C1 segment of cervical spinal cord (tissue), 14 donors: ENCODE measurements around the gene NCF2.
A peak's percentile ranks its signal among the peaks of the same experiment; 100 is the strongest.

Experiments
- DNase-seq, 14 donors: peaks; one replicate each; lab custom pipeline; 2025; lab: John Stamatoyannopoulos, UW

NCF2 gene

DNA sequence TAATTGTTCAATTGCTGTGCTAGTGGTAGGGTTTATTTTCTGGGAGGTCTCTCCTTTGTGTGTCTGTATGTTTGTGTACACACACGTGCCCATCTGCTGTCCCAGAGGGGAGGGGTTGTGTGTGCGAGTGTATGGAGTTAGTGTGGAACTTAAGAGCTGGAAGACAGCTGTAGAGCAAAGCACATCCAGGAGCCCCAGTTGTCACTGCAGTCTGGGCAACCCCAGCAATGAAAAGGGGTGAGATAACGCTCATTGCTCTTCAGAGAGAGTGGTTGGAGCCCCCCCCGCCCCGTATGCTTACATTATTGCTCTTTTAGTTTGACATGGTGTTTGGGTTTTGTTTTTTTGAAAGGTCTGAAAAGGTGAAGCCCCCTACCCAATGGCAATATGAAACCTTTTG is 36.9 kb downstream of the NCF2 start:
- DNase-seq = no peak

DNA sequence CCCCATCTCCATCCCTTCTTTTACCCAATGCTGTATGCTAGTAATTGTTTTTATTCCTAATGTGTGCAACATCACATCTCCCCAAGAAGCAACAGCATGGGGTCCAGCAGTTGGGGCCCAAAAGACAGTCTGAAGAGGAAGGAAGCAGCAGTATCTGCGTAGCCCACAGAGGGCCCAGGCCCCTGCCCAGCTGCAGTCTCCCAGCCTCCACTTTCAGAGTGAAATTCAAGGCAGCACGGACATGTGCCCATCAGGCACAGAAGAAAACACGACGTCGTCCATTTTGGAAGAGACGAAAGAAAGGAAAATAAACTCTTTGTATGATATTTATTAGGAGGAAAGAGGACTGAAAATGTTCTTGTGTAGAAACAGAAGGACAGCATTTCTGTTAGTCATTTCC is 37.4 kb downstream of the NCF2 start:
- no peak for DNase-seq

DNA sequence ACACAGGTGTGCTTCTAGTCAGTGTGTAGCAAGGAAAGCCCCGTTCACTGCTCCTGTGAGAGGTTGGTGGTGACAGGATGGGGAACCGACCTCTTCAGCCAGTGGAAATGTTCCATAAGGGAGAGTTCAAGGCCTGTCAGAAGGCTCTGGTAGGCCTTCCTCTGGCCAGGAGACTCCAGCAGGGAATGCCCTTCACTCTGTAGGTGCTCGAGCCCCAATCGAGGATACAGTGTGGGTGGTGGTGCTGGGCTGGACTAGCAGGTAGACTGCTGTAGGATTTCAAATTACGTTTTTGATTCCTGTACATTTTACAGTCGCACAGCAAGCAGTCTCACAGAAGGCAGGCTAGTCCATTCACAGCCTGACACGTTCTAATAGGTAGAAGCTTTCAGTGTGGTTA is 37.8 kb downstream of the NCF2 start:
- no peak for DNase-seq

DNA sequence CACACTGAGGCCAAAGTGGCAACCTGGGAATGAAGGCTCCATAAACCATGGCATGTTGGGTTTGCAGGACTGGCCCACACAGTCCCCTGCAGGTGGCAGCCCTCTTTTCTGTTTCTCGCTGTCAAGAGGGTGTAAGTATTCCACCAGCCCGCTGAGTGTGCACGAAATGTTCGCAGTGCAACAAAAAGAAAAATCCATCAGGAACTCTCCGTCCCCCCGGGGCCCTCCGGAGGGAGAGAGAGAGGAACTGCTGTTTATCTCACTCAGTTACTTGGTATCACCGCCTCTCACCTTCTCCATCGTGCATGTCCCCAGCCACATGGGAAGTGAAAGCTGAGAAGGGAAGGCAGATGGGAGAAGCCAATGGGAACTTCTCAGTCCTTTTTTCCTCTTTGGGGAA is 38.3 kb downstream of the NCF2 start:
- DNase-seq = no peak

DNA sequence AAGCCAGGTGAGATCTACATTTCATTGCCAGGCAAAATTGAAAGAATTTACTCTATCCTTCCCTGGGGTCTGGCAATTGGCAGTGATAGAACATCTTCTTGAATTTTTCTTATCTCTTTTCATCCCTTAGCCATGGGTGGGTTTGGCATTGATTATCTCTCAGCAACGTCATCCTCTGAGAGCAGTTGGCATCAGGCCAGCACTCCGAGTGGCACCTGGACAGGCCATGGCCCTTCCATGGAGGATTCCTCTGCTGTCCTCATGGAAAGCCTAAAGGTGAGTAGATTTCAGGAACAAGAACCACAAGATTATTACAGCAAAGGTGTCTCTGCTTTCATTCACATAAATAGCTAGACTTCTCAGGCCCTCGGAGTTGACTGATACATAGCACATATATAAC is 39.3 kb downstream of the NCF2 start:
- no peak for DNase-seq

DNA sequence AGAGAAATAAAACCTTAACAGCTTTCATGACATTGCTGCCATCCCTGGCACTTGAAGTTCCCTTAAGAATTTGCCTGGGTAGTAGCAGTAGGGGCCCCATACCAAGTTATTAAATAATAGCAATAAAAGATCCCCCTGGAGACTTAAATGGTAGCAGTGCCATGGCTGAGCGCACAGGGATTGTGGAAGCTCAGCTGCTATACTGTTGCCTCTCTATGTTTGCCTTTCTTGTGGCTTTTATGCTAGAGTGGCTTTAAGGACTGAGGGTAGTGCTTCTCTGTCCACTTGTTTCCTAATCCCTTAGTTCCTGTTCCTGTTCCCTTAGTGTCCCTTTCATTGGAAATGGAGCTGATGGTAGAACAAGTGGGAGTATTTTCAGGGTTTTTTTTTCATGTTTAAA is 42.1 kb downstream of the NCF2 start:
- no peak for DNase-seq

DNA sequence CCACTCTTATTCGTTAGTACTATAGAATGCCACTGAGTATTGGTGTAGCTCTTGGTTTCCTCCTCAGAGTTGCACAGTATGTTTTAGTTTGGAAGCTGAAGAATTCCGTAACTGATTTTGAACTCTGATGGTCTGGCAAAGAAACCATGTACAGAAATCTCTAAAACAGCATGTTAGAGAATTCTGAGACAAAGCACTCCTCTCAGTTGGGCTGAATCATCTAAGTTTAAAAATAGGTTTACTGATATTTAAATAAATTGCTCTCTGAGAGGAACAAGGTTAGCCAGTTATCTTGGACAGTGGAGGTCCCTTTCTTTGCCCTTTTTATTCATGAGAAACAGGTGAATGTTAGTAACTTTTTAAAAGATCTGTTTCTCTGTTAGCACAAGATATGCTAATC is 43.8 kb downstream of the NCF2 start:
- DNase-seq = no peak

DNA sequence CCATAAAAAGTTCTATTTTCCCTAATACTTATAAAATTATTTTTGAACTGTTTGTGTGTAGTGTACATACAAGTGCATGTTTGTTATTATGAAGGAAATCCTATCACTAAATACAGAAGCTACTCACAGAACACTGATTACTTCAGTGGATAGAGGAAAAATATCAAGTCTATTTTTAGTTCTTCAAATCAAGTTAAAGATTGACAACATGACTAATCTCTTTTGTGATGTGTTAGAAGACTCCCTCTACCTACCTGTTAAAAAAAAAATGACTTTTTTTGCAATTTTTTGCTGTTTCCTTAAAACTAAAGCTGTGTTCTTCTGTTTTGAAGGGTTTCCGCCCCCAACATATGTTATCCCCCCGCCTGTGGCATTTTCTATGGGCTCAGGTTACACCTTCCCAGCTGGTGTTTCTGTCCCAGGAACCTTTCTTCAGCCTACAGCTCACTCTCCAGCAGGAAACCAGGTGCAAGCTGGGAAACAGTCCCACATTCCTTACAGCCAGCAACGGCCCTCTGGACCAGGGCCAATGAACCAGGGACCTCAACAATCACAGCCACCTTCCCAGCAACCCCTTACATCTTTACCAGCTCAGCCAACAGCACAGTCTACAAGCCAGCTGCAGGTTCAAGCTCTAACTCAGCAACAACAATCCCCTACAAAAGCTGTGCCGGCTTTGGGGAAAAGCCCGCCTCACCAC is 45.5 kb downstream of the NCF2 start:
- no peak for DNase-seq

DNA sequence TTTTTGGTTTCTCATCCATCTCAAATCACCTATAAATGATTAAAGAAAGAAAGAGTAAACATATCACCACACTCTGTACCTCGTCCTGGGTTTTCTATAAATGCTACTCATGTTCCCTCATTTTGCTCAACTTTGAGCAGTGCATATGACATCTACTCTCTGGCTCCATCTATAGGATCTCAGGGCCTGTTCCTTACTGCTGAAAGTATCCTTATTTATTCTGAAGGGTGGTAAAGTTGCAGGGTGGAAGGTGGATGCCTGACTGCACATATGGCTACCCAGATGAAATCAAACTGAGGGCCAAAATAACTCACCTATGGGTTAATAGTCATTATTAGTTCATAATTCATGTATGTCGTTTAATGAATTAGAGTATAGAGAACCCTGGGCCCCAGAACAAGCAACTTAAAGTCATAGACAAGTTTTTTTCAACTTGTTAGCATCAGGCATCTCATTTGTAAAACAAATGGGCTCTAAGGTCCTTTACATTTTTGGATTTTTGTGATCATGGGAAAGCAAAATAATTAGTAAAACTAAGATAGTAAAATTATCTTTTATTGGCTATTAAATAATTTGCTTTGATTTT is 46.5 kb downstream of the NCF2 start:
- peak in 1 of 14 donors; percentile 35 for DNase-seq

DNA sequence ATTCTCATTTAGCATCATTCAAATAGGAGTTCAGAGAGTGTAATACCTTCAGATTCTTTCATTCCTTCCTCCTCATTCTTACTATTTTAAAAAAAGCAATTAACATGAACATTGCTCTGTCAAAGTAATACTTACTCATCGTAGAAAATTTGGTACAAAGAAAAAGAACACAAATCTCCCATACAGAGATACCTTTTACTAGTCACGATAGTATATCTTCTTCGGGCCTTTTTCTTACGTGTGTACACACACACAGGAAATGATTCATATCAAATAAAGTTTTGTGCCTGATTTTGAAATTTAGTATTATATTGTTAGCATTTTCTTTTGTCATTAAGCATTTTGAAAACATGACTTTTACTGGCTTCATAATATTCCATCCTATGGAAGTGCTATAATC is 52.9 kb downstream of the NCF2 start:
- DNase-seq = no peak

DNA sequence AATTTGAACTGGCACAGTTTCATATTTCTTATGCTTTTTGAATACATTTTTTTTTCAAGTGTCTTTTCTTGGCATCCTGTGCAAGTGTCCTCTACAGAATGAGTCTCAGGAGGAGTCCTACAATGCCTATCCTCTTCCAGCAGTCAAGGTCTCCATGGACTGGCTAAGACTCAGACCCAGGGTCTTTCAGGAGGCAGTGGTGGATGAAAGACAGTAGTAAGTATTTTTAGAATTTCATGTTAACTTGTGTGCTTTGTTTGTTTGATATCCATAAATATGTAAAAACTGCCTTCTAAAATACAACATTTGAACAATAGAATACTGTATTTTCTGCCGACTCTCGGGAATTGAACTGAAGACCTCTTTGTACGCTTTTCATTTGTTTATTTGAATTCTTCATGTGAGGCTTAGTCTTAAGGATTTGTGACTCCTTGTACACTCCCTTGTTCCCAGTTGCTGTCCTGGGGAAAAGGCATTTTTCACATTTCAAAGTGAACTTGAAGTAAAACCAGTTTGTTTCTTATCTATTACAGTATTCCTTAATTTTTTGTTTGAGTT is 56.6 kb downstream of the NCF2 start:
- no peak for DNase-seq

DNA sequence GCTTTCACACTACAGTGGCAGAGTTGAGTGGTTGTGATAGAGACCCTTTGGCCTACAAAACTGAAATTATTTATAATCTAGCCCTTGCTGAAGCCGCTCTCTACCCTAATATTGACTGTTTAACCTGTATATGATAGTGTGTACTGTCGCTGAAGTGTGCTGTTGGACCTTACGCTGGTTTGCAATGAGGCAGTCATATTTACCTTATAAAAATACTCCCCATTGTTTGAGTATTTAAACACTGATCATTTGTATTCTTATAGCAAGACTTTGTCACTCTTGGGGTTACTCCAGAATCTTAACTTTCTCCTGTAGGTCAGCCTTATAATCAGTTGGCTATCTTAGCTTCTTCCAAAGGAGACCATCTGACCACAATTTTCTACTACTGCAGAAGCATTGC is 61.7 kb downstream of the NCF2 start:
- DNase-seq = no peak

DNA sequence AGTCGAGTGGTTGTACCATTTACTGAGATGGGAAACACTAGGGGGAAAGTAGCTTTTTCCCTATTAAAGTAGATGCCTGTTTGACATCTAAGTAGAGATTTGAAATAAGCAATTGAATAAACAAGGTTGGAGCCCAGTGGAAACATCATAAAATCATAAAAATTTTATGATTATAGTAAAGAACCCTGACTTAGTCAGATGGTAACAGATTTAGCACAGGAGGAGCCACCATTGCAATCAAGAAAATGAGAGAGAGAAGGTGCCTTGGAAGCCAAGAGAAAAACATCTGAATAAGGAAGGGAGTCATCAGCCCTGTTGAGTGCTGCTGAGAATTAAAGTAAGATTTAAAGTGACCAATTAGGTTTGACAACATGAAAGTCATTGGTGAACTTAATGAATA is 68.2 kb downstream of the NCF2 start:
- DNase-seq = no peak

DNA sequence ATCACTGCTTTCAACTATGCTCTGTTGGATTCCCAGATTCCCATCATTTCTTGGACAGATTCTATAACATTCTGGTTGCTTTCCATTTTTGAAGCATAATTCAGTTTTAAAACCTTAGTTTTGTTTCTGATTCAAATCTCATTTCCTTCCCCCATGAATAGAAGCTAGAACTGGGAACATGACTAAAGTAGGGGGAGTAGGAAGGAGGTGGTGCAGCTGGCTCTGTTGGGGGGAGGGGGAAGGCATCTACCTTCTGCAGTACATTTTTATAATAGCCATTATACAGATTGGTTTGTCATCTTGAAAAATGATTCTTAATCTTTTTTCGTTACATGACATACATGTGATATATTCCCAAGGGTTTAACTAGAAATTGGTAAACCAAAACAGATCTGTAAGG is 69.9 kb downstream of the NCF2 start:
- no peak for DNase-seq

DNA sequence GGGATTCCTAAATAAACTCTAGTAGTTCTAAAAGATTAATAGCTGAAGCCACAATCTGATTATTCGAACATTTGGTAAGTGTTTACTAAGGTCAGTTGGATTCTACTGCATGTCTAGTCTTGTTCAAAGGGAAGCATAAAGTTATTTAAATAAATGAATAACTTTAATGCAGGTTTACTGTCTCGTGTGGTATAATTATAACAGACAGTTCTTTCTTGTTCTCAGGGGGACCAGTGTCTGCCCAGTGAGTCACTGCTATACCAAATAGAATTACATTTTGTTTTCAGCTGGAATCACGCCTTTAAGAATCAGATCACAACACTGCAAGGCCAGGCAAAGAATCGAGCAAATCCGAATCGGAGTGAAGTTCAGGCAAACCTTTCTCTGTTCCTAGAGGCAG is 72.9 kb downstream of the NCF2 start:
- DNase-seq = peak in 1 of 14 donors; percentile 2

DNA sequence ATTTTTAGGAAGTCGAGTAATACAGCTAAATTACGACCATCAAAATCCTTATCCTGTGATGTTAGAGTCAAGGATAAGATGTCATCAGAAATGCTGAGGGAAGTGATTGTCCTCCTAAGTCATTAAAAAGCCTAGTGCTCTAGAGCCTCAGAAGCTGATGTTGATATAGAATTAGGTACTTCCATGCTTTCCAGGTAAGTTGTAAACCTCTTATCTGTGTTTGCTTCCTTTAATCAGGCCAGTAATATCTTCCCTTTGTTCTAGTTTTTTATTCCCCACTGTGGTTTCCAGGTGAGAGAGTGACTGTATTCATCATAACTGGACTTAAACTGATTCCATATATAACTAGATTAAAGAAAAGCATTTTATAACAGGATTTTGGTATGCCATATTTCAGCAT is 73.5 kb downstream of the NCF2 start:
- no peak for DNase-seq

DNA sequence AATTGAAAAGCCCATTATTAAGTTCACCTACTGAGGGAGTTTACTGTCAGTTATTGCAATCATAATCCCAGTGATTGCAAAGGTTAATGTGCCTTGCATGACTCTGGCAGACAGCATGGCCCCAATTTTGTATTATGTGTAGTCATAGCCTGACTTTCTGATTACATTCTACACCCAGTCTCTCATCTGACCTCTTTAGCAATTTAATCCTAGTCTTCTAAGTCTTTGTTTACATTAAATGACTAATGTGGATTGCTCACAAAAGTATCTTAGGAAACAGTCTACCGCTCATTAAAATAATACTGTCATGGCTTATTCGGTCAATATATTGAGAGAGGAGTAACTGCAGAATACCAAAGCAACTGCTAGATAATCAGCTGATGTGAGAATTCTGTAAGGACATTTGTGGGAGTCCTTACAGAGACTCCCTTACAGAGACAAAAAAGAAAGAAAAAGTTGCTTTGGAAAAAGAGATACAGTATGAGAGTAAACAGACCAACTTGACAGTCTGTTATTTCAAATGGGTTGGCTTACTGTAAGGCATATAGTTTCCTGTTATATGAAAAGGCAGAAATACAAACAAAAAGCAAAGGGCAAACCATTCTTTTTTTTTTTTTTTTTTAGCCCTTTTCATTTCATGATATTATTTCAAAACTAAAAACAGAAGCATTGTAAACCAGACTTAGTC is 75.1 kb downstream of the NCF2 start:
- no peak for DNase-seq

DNA sequence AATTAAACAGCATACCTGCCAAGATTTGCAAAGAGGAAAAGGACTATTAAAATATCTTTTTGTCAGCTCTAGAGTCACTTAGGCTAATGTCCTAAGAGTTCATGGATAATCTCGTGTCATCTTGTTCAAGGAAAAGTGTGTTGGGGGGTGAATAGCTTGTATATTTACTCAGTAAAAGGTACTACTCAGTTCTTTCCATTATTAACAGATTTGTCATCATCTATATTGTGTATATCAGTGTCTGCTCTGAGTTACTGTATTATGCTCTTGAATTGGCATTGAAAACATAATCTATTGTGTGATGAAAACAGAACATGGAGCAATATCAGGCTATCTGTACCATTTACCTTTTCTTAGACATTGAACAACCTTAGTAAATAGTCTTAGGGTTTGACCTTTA is 76.0 kb downstream of the NCF2 start:
- DNase-seq = no peak

DNA sequence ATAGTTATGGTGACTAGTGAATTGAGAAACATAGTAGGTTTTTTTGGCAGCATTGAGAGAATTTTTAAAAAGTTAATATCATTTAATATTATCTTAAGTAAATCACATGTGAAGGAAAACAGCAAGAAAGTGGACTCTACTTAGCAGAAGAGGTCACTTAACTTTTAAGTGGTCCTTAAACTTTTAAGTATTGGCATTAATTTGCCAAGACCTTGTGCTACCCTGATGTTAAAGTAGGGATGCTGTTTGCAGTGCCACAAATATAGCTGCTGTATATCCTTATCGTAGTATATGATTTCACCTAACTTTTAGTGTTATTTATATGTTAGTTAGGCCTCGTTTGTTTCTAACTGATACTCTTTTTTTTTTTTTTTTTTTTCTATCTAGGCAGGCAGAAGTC is 77.8 kb downstream of the NCF2 start:
- DNase-seq = no peak

DNA sequence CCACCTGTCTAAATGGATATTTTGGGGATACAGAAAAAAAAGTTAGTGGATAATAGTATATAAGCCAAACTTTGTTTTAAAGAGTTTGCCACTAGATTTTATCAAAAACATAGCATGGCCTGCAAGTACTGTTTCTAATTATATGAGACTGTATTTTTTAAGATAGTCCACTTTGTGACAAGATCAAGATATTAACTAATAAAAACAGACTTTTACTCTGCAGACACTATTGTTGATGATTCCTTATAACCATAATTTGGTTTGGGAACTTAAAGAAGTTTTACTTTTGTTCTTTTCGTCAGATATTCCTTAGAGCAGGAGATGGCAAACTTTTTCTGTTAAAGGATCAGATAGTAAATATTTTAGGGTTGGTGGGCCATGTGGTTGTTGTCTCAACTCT is 81.6 kb downstream of the NCF2 start:
- no peak for DNase-seq

DNA sequence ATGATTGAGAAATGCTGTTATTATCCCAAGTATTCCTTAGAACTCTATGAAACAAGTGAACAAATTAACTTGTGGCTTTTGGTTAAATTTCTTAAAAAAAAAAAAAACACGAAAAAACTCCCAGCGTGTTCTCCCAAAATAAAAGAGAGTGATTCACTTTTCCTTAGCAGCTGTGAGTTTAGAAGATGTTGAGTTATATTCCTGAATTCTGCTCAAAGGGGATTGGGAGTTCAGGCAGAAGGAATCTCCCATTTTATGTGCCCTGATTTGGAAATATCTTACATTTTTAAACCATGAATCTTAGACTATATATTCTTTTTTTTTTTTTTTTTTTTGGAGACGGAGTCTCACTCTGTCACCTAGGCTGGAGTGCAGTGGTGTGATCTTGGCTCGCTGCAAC is 83.7 kb downstream of the NCF2 start:
- DNase-seq = no peak
